Activated T-cell treated with anti-CD3 and anti-CD28 coated beads, Interleukin-2, amount 50 U/mL, for 4 hours (primary cell): Measurements from ENCODE around the gene CYB5A. TPM values are rescaled to one million over a fixed set of nuclear protein-coding genes. Genes with fewer than 3 reads are reported as not detected.
"Not testable (repeated sequence)": the region's sequence is repeated elsewhere in the genome, so short reads cannot be mapped to it uniquely, and the experiment has no call there.

Experiments used
- ATAC-seq, 2 donors: fragments of 200-7000 bp; cut with Tn5 transposase; one replicate each; pipeline ENCODE4 v1.10.0; 2021
- DNase-seq: peaks from one replicate; pipeline ENCODE4 v3.0.0-alpha.2; 2020
- H3K27me3 Mint-ChIP-seq: one replicate; pipeline ENCODE4 v1.8.0; 2021; ENCODE audit warnings: low read depth, mixed read lengths
- H3K36me3 Mint-ChIP-seq: one replicate; pipeline ENCODE4 v1.8.0; 2022; ENCODE audit warnings: mixed read lengths; ENCODE audit not compliant: insufficient read depth
- H3K4me1 Mint-ChIP-seq: one replicate; pipeline ENCODE4 v1.8.0; 2021; ENCODE audit warnings: low read depth, mixed read lengths
- H3K4me3 Mint-ChIP-seq: one replicate; pipeline ENCODE4 v1.8.0; 2021; ENCODE audit warnings: mild to moderate bottlenecking, moderate library complexity, mixed read lengths
- H3K9me3 Mint-ChIP-seq: one replicate; pipeline ENCODE4 v1.8.0; 2021; ENCODE audit warnings: mixed read lengths
- total RNA-seq, 3 donors: library from RNA; stranded (reverse); gene quantifications; one replicate each; pipeline ENCODE4 v1.2.1, GENCODE V29; 2021

CYB5A gene
- total RNA-seq, 3 donors from 2014 or later, result 40.6 to 46.5 (median 45.9) TPM

DNA sequence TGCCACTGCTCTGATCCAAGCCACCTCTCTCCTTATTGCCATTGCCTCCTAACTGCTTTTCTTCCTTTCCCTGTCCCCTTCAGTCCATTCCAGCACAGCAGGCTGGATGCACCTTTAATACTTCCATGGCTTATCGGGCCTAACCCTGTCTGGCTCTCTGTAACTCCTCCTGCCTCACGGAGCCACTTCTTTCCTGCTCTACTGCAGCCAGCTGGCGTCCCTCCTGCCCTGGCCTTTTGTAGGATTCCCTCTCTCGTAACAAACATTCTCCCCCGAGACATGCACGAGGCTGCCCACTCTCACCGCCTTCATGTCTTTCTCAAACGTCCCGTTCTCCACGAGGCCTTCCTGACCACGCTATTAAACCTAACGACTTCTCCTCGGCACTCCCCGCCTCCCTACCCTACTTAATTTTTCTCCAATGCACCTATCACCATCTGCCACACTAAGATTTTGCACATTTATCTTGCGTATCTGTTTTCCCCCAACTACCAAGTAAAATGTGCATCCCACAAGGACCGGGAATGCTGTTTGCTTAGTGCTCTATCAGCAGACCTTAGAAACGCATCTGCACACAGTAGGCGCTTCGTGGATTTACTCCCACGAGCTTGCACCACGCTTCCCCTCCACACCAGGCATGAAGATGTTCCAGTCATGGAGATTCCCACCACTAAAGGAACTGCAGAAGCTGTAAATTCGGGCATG lies 23.1 kb upstream of the CYB5A start:
- Mint-ChIP-seq H3K27me3 (peaks cover 8% of the 10 kb centered on the region), H3K36me3 (no peaks in the 10 kb centered on the region)
- no peak for ATAC-seq

DNA sequence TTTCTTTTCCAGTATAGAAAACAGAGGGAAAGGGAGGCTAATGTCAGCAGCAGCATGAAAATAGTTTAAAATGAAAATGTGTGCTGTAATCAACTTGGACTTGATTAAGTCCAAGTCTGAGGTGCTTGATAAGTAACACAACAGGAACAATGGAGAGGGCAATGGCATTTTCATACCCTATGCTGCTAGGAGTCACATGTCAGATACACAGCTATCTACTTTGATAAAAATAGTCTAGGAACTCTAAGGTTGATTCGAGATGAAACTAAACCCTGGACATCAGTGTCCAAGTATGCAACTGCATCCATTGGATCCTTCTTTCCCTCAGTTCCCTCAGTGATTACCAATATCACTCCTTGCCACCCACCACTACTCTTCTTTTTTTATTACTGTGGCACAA lies 19.2 kb upstream of the CYB5A start:
- no peak for DNase-seq
- Mint-ChIP-seq H3K36me3 (no peaks in the 10 kb centered on the region), H3K27me3 (peaks cover 33% of the 10 kb centered on the region), H3K4me1 (peaks cover 4% of the 10 kb centered on the region), H3K4me3 (no peak overlapping the region), H3K9me3 (no peaks in the 10 kb centered on the region)
- ATAC-seq, result no peak

More for the DNA sequence above, 23.1 kb upstream of the CYB5A start:
- Mint-ChIP-seq H3K4me3 (no peak overlapping the region), H3K9me3 (no peaks in the 10 kb centered on the region), H3K4me1 (peaks cover 4% of the 10 kb centered on the region)
- no peak for DNase-seq

DNA sequence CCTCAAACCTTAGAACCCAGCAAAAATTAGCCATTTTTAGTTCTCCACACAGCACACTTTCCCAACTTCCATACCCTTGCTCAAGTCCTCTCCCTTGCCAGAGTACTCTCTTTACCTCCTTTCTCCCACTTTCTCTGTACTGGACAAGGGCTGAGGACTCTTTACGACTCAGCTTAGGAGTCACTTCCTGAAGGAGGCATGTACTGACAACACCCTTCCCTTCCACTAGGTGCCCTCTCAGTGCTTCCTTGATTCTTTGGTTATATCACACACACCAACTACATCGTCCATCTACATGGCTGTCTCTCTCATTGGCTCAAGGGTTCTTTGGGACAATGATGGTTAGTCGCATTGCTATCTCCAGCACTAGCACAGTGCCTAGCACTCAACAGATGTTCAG lies 18.6 kb upstream of the CYB5A start:
- H3K4me3 Mint-ChIP-seq, result no peak overlapping the region
- H3K9me3 Mint-ChIP-seq, result no peaks in the 10 kb centered on the region
- ATAC-seq, result peak in 1 of 2 donors; percentile 46
- no peak for DNase-seq
- peaks cover 39% of the 10 kb centered on the region for H3K27me3 Mint-ChIP-seq
- H3K36me3 Mint-ChIP-seq, result no peaks in the 10 kb centered on the region
- peaks cover 4% of the 10 kb centered on the region for H3K4me1 Mint-ChIP-seq

DNA sequence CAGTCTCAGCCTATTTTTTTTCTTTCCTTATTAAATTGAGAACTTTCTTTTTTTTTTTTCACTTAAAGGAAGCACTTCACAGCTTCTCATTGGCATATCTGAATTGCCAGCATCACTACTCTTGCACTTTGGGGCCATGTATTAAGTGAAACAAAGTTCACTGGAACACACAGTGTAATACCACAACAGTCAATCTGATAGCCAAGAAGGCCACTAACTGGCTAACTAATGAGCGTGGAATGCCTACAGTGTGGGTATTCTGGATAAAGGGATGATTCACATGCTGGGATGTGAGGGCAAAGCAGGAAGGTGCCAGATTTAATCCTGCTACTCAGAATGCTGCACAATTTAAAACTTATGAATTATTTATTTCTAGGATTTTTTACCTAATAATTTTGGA lies 12.2 kb upstream of the CYB5A start:
- H3K36me3 Mint-ChIP-seq, result no peaks in the 10 kb centered on the region
- no peak for DNase-seq
- no peak overlapping the region for H3K4me3 Mint-ChIP-seq
- peaks cover 34% of the 10 kb centered on the region for H3K27me3 Mint-ChIP-seq
- H3K4me1 Mint-ChIP-seq, result no peaks in the 10 kb centered on the region
- no peaks in the 10 kb centered on the region for H3K9me3 Mint-ChIP-seq
- no peak for ATAC-seq

DNA sequence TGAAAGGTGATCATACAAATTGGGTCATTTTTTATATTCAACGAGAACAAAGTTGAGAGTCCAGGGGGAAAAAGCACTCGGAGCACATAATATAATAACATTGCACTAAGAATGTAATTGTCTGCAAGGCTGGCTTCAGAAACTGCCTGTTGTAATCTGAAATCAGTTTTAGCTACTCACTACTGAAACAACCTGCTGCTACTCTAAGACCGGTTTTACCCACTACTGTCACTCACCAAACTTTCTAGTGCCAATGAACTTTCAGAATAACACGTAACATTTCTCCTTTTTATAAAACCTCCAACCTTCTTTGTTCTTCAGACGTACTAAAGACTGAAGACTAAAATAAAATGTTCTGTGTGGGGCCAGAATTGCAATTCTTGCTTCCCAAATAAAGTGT lies 11.5 kb upstream of the CYB5A start:
- no peak overlapping the region for H3K4me3 Mint-ChIP-seq
- no peaks in the 10 kb centered on the region for H3K9me3 Mint-ChIP-seq
- ATAC-seq, result no peak
- no peaks in the 10 kb centered on the region for H3K4me1 Mint-ChIP-seq
- no peaks in the 10 kb centered on the region for H3K36me3 Mint-ChIP-seq
- peaks cover 33% of the 10 kb centered on the region for H3K27me3 Mint-ChIP-seq
- DNase-seq, result no peak

DNA sequence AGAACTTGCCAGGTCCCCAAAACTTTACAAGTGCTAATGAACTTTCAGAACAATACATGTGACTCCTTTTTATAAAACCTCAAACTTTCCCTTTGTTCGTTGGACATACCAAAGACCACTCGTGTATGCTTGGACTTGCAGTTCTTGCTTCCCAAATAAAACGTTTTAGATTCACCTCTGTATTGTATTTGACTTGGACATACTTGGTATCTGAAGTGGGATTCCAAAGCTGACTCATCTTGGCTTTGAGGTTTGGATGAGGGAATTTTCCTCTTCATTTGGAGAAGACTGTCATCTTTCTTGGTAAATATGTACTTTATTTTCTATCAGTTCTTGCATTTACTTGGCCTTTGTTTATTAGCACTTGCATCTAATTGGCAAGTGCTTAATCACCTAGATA lies 8.0 kb upstream of the CYB5A start:
- no peak overlapping the region for H3K4me3 Mint-ChIP-seq
- H3K9me3 Mint-ChIP-seq, result no peaks in the 10 kb centered on the region
- no peaks in the 10 kb centered on the region for H3K4me1 Mint-ChIP-seq
- H3K36me3 Mint-ChIP-seq, result no peaks in the 10 kb centered on the region
- ATAC-seq, result no peak
- no peak for DNase-seq
- peaks cover 13% of the 10 kb centered on the region for H3K27me3 Mint-ChIP-seq

DNA sequence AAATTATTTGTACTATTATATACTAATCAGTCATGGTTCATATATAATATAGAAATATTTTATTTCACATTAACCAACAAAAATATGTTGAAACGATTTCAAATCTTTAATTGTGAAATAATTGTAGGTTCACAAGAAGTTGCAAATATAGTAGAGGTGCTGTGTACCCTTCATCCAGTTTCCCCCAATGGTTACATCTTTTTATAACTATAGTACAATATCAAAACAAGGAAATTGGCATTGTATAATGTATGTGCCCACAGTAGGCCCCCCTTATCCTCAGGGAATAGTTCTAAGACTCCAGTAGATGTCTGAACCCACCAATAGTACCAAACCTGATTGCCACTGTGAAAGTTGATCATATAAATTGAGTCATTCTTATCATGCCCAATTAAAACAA lies 7.4 kb upstream of the CYB5A start:
- peaks cover 13% of the 10 kb centered on the region for H3K27me3 Mint-ChIP-seq
- no peaks in the 10 kb centered on the region for H3K36me3 Mint-ChIP-seq
- no peak for DNase-seq
- H3K4me3 Mint-ChIP-seq, result no peak overlapping the region
- ATAC-seq, result no peak
- no peaks in the 10 kb centered on the region for H3K9me3 Mint-ChIP-seq
- no peaks in the 10 kb centered on the region for H3K4me1 Mint-ChIP-seq

DNA sequence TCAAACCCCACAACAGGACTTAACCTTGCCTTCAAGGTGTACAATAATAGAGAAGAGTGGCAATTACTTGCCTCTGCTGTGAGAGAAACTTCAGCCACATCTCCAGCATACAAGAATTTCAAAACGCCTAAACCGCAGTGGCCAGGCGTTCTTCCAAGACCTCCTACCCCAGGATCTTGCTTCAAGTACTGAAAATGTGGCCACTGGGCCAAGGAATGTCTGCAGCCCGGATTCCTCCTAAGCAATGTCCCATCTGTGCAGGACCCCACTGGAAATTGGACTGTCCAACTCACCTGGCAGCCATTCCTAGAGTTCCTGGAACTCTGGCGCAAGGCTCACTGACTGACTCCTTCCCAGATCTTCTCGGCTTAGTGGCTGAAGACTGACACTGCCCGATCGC lies 2.8 kb upstream of the CYB5A start:
- H3K4me1 Mint-ChIP-seq, result peaks cover 11% of the 10 kb centered on the region
- no peak overlapping the region for H3K4me3 Mint-ChIP-seq
- ATAC-seq (no peak), DNase-seq (no peak)
- H3K36me3 Mint-ChIP-seq, result no peaks in the 10 kb centered on the region
- no peaks in the 10 kb centered on the region for H3K9me3 Mint-ChIP-seq
- peaks cover 5% of the 10 kb centered on the region for H3K27me3 Mint-ChIP-seq

DNA sequence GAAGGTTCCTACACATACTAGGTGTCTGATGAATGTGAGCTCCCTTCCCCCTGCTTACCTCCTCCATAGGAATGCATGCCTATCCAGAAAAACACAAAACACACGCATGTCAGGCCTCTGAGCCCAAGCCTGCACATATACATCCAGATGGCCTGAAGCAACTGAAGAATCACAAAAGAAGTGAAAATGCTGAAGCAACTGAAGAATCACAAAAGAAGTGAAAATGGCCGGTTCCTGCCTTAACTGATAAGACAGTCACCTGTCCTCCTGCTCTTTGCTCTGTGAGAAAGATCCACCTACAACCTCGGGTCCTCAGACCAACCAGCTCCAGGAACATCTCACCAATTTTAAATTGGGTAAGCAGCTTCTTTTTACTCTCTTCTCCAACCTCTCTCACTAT lies 1.2 kb upstream of the CYB5A start:
- H3K27me3 Mint-ChIP-seq, H3K9me3 Mint-ChIP-seq, DNase-seq, H3K36me3 Mint-ChIP-seq, ATAC-seq: not testable (repeated sequence)
- H3K4me3 Mint-ChIP-seq, result peak overlapping the region; percentile 95
- H3K4me1 Mint-ChIP-seq, result peaks cover 15% of the 10 kb centered on the region

DNA sequence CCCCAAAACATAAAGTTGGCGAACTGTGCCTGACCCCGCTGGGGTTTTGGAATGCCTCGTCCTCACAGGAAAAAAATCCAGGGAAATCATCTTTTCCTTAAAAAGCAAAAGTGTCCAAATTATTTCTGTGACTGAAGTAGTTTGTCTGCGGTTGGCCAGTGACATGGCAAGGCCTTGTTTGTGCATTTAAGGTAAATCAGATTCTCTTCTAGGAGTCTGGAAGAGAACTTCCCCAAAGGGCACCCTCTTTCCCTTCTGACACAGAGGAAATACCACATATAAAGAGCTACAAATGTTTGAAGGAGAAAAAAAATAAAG lies 737 bp upstream of the CYB5A start:
- H3K4me1 Mint-ChIP-seq, result peaks cover 16% of the 10 kb centered on the region

DNA sequence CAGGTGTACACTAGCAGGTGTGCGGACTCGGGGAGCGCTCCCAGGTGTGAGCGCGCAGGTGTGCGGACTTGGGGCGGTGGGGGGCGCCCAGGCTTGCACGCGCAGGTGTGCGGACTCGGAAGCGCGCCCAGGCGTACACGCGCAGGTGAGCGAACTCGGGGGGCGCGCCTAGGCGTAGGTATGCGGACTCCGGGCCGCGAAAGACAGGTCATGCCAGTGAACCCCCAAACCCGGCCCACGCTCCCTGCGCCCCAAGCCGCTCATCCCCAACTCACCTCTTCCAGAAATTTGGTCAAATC lies 342 bp downstream of the CYB5A start:
- no peak for DNase-seq
- no peak for ATAC-seq
- H3K4me1 Mint-ChIP-seq, result peaks cover 18% of the 10 kb centered on the region

More for the DNA sequence above, 737 bp upstream of the CYB5A start:
- Mint-ChIP-seq H3K36me3 (no peaks in the 10 kb centered on the region), H3K4me3 (peak overlapping the region; percentile 95), H3K27me3 (no peaks in the 10 kb centered on the region), H3K9me3 (no peaks in the 10 kb centered on the region)
- no peak for ATAC-seq
- DNase-seq, result no peak

DNA sequence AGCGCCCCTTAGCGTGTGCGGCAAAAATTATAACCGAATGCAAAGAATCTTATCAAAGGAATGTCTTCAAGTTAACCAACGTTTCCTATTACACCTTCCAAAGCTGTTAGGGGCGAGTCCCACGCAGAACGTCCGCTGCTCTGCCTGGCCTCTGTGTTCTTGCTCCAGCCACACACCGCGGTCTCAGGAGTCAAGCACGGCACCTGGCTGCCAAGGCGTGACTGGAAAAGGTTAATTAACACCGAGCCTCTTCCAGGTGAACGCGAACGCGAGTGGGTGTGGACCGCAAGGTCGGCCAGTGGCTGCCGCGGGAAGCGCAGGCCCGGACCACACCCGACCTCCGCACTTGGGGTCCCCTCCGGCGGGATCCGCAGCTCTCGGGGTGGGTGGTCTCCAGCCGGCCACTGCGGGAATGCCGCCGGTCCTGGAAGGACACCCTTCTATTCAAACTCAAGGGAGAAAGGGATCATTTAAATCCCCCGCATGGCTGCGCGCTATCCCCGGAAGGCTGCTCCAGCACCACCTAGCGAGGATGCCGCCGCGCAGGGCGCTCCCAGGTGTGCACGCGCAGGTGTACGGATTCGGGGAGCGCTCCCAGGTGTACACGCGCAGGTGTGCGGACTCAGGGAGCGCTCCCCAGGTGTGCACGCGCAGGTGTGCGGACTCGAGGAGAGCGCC lies 830 bp downstream of the CYB5A start:
- peaks cover 18% of the 10 kb centered on the region for H3K4me1 Mint-ChIP-seq
- DNase-seq (peak; percentile 12), ATAC-seq (no peak)
- peak overlapping the region; percentile 95 for H3K4me3 Mint-ChIP-seq
- no peaks in the 10 kb centered on the region for H3K9me3 Mint-ChIP-seq
- no peaks in the 10 kb centered on the region for H3K36me3 Mint-ChIP-seq
- no peaks in the 10 kb centered on the region for H3K27me3 Mint-ChIP-seq

More for the DNA sequence above, 342 bp downstream of the CYB5A start:
- H3K4me3 Mint-ChIP-seq, result peak overlapping the region; percentile 95
- no peaks in the 10 kb centered on the region for H3K27me3 Mint-ChIP-seq
- H3K9me3 Mint-ChIP-seq, result no peaks in the 10 kb centered on the region
- H3K36me3 Mint-ChIP-seq, result no peaks in the 10 kb centered on the region

DNA sequence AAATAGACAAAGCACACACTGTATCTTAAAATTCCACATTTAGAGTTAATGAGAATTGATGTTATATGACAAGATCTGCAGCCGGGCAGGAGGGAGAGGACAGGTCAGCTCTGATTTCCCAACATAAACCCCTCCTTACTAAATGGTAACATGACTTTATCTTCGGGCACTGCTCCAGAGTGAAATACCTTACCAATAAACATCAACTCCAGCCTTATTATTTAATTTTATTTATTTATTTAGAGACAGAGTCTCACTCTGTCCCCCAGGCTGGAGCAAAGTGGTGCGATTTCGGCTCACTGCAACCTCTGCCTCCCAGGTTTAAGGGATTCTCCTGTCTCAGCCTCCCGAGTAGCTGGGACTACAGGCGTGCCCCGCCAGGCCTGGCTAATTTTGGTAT lies 1.7 kb downstream of the CYB5A start:
- ATAC-seq, result no peak
- no peak for DNase-seq
- Mint-ChIP-seq H3K9me3 (no peaks in the 10 kb centered on the region), H3K4me3 (peak overlapping the region; percentile 95), H3K27me3 (no peaks in the 10 kb centered on the region), H3K36me3 (no peaks in the 10 kb centered on the region), H3K4me1 (peaks cover 18% of the 10 kb centered on the region)

DNA sequence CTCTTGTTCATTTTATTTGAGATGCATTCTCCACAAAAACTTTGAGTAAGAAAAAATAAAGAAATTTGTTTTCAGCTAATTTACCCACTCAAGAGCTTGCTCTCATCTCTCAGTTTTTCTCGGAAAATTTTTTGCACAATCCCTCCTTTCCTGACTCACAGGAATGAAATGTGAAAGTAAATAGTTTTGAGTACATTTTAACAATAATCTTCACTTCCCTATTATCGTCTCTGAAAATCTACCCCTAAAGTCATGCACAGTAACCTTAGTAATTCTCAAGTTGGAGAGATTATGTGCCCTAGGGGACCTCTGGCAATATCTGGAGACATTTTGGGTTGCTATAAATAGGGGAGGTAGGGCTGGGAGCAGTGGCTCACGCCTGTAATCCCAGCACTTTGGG lies 2.6 kb downstream of the CYB5A start:
- Mint-ChIP-seq H3K36me3 (no peaks in the 10 kb centered on the region), H3K4me3 (no peak overlapping the region), H3K9me3 (no peaks in the 10 kb centered on the region), H3K27me3 (no peaks in the 10 kb centered on the region), H3K4me1 (peaks cover 18% of the 10 kb centered on the region)
- DNase-seq (no peak), ATAC-seq (no peak)

DNA sequence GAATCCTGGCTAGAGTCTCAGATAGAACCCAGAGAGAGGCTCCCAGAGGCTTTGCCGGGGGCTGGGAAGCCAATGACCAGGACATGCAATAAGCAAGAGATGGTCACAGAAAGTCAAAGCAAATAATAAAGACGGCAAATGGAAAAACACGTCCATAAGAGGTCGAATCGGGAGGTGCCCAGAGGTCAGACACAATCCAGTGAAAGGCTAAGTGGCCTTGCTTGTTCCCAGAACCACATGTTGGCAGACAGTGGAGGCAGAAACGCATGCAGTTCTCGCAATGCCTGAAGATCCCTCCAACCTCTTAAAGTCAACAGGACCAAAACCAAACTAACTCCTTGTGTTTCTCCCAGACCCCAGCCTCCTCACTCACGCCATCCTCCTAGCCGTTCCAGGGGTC lies 3.0 kb downstream of the CYB5A start:
- no peak for DNase-seq

More for the DNA sequence above, 3.0 kb downstream of the CYB5A start:
- Mint-ChIP-seq H3K36me3 (no peaks in the 10 kb centered on the region), H3K27me3 (no peaks in the 10 kb centered on the region), H3K4me3 (no peak overlapping the region), H3K4me1 (peaks cover 18% of the 10 kb centered on the region), H3K9me3 (no peaks in the 10 kb centered on the region)
- ATAC-seq, result no peak
